ENCODE measurements around the gene MYO1D. TPM values are rescaled to one million over a fixed set of nuclear protein-coding genes. Genes with fewer than 3 reads are reported as not detected.

MYO1D gene
- total and polyA plus RNA-seq, 2 donors (not counting 3 experiments of a cell fraction or from before 2014, with no cell fraction given): 37.8 to 85.5 TPM

DNA sequence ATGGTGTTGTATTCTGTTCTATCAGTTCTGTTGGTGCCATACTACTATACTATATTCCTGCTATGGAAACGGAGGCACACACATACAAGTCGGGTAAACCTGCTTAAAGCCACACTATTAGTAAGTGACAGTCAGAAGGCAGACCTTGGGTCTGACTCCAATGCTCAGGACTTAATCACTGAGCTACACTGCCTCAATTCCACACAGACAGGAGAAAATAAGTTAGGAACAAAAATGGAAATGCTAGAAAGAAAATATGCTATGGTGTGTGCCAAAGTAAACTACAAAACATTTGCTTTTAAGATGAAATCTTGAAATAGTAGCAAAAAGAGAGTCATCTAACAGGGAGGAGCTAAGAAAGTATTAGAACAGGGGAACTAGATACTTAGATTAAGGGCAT lies 48.1 kb downstream of the MYO1D start:
- H3K9ac ChIP-seq (replicated peaks; ENCODE audit: extremely low read depth, insufficient read depth, low read length): no peak overlapping the region
- no peak overlapping the region for H3K4me3 ChIP-seq (replicated peaks in 1 of 3; ENCODE audit: insufficient read depth in 1 of 3, low read depth in 1 of 3, low read length in 3 of 3)
- H3K9me3 ChIP-seq (replicated peaks; ENCODE audit: control insufficient read depth, insufficient read depth, low read length): no peaks in the 10 kb centered on the region
- peaks cover 12% of the 10 kb centered on the region for H3K4me1 ChIP-seq (ENCODE audit: control insufficient read depth, extremely low read depth, insufficient read depth, low read length)
- intact Hi-C loops (cut with micrococcal nuclease): no loop called here
- CTCF ChIA-PET: interaction anchor here (1.1 to 5.4 kb wide), 6 partner anchors 19 to 48 kb away, joined by 3 to 32 read pairs (median 5); partner anchors contain the start of gene MYO1D
- peaks cover 6% of the 10 kb centered on the region for H3K79me2 ChIP-seq (ENCODE audit: control insufficient read depth, insufficient read depth, low read length)
- no peak overlapping the region for H3K4me2 ChIP-seq (ENCODE audit: insufficient read depth, low read length)
- H3K27me3 ChIP-seq (ENCODE audit: control insufficient read depth in 2 of 2, insufficient read depth in 2 of 2, low read length in 2 of 2): no peaks in the 10 kb centered on the region
- H3K27ac ChIP-seq (ENCODE audit: insufficient read depth, low read depth, low read length): no peak overlapping the region
- TF ChIP-seq POLR2A (IDR thresholded peaks at IDR 0.05; ENCODE audit: low read depth, low read length) (no peak), MYC (IDR thresholded peaks at IDR 0.05; ENCODE audit: low read depth, low read length) (no peak), EZH2 (IDR thresholded peaks at IDR 0.05; ENCODE audit: borderline replicate concordance, low read depth, low read length, severe bottlenecking) (no peak), FOS (IDR thresholded peaks at IDR 0.05; ENCODE audit: borderline replicate concordance, insufficient read depth, low read length) (no peak), POLR2AphosphoS5 (IDR thresholded peaks at IDR 0.05; ENCODE audit: insufficient read depth, low read depth, low read length) (no peak), GATA2 (IDR thresholded peaks at IDR 0.05; ENCODE audit: insufficient read depth, insufficient read length, low read depth, low read length) (no peak), JUN (IDR thresholded peaks at IDR 0.05; ENCODE audit: borderline replicate concordance, insufficient read depth, insufficient read length, low read depth) (no peak)
- TF ChIP-seq, protein P1, sequence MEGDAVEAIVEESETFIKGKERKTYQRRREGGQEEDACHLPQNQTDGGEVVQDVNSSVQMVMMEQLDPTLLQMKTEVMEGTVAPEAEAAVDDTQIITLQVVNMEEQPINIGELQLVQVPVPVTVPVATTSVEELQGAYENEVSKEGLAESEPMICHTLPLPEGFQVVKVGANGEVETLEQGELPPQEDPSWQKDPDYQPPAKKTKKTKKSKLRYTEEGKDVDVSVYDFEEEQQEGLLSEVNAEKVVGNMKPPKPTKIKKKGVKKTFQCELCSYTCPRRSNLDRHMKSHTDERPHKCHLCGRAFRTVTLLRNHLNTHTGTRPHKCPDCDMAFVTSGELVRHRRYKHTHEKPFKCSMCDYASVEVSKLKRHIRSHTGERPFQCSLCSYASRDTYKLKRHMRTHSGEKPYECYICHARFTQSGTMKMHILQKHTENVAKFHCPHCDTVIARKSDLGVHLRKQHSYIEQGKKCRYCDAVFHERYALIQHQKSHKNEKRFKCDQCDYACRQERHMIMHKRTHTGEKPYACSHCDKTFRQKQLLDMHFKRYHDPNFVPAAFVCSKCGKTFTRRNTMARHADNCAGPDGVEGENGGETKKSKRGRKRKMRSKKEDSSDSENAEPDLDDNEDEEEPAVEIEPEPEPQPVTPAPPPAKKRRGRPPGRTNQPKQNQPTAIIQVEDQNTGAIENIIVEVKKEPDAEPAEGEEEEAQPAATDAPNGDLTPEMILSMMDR (IDR thresholded peaks at IDR 0.05; ENCODE audit: extremely low read depth in 1 of 2, insufficient read depth in 1 of 2, low read depth in 1 of 2, low read length in 2 of 2): no peak
- TF ChIP-seq, protein P2, sequence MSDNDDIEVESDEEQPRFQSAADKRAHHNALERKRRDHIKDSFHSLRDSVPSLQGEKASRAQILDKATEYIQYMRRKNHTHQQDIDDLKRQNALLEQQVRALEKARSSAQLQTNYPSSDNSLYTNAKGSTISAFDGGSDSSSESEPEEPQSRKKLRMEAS (IDR thresholded peaks at IDR 0.05; ENCODE audit: insufficient read depth, insufficient read length): no peak
- no TSS peak for BruUV-seq (replicated peaks)
- dilution Hi-C loops (cut with MboI; ENCODE audit: extremely low pct_ligation_motif_present, low sequenced_read_pairs): no loop called here
- POLR2A ChIA-PET: interaction anchor here (0.9 kb wide), 1 partner anchor 32 kb away, joined by 3 read pairs; no protein-coding TSS in a partner anchor
- no peak overlapping the region for H2AFZ ChIP-seq (ENCODE audit: low read depth, low read length)
- no peaks in the 10 kb centered on the region for H3K36me3 ChIP-seq (ENCODE audit: control insufficient read depth in 2 of 2, extremely low read depth in 1 of 2, insufficient read depth in 2 of 2, low read length in 2 of 2)
- FAIRE-seq (no peak), DNase-seq (ENCODE audit: low read depth, low spot score) (no peak)
- H3K9me1 ChIP-seq (replicated peaks; ENCODE audit: control insufficient read depth, extremely low read depth, insufficient read depth, low read length): no peaks in the 10 kb centered on the region
- peaks cover 8% of the 10 kb centered on the region for H4K20me1 ChIP-seq (replicated peaks; ENCODE audit: control insufficient read depth, extremely low read depth, insufficient read depth, low read length)
